ENCODE measurements around the gene GRIA1.
"Not testable (repeated sequence)": the region's sequence is repeated elsewhere in the genome, so short reads cannot be mapped to it uniquely, and the experiment has no call there.

GRIA1 gene

GRCh38 chr5:153670101-153670500 is 179.6 kb downstream of the GRIA1 start:
- no peak for DNase-seq

GRCh38 chr5:153671653-153672346 is 181.3 kb downstream of the GRIA1 start:
- no peak for DNase-seq

GRCh38 chr5:153672347-153673090 is 182.0 kb downstream of the GRIA1 start:
- DNase-seq, result no peak

- DNase-seq, result no peak
These were observed 183.9 kb downstream of the GRIA1 start for GRCh38 chr5:153674356-153674755.

GRCh38 chr5:153676406-153676805 is 185.9 kb downstream of the GRIA1 start:
- DNase-seq, result no peak

- no peak for DNase-seq
These were observed 186.4 kb downstream of the GRIA1 start for GRCh38 chr5:153676821-153677220.

GRCh38 chr5:153678617-153679329 is 188.3 kb downstream of the GRIA1 start:
- DNase-seq, result no peak

GRCh38 chr5:153690236-153690635 is 199.8 kb downstream of the GRIA1 start:
- no peak for DNase-seq

- DNase-seq, result no peak
These were observed 205.8 kb downstream of the GRIA1 start for GRCh38 chr5:153696256-153696655.

GRCh38 chr5:153699035-153699434 is 208.6 kb downstream of the GRIA1 start:
- DNase-seq, result no peak

GRCh38 chr5:153700940-153701339 is 210.5 kb downstream of the GRIA1 start:
- DNase-seq, result no peak

- no peak for DNase-seq
These were observed 211.8 kb downstream of the GRIA1 start for GRCh38 chr5:153702265-153702664.

GRCh38 chr5:153704110-153704509 is 213.6 kb downstream of the GRIA1 start:
- no peak for DNase-seq

GRCh38 chr5:153707626-153708025 is 217.2 kb downstream of the GRIA1 start:
- no peak for DNase-seq

- no peak for DNase-seq
These were observed 221.3 kb downstream of the GRIA1 start for GRCh38 chr5:153711755-153712154.

GRCh38 chr5:153712946-153713345 is 222.5 kb downstream of the GRIA1 start:
- DNase-seq, result no peak

GRCh38 chr5:153713943-153714342 is 223.5 kb downstream of the GRIA1 start:
- DNase-seq, result no peak

- DNase-seq, result no peak
These were observed 224.3 kb downstream of the GRIA1 start for GRCh38 chr5:153714798-153715197.

- DNase-seq, result no peak
These were observed 226.8 kb downstream of the GRIA1 start for GRCh38 chr5:153717287-153717686.

- DNase-seq, result no peak
These were observed 228.2 kb downstream of the GRIA1 start for GRCh38 chr5:153718713-153719112.

GRCh38 chr5:153719324-153719723 is 228.9 kb downstream of the GRIA1 start:
- no peak for DNase-seq

- DNase-seq, result not testable (repeated sequence)
These were observed 232.6 kb downstream of the GRIA1 start for GRCh38 chr5:153723022-153723610.

GRCh38 chr5:153742060-153742459 is 251.6 kb downstream of the GRIA1 start:
- DNase-seq, result no peak
